GM23248 (cell line): ENCODE measurements around the gene GATAD2A. TPM values are rescaled to one million over a fixed set of nuclear protein-coding genes. Genes with fewer than 3 reads are reported as not detected.

Experiments
- DNase-seq: peaks from one replicate; pipeline ENCODE4 v3.0.0-alpha.2; 2015
- H2AFZ ChIP-seq: fragments of 200-600 bp; sonication (generic); 2 replicates; pipeline ENCODE4 v1.6.1; 2016; ENCODE audit warnings: antibody characterized with exemption
- H3F3A ChIP-seq: fragments of 200-600 bp; sonication (generic); 2 replicates; pipeline ENCODE4 v1.6.1; 2016; ENCODE audit warnings: mild to moderate bottlenecking, antibody characterized with exemption, mixed run types; ENCODE audit not compliant: insufficient read depth
- H3K27ac ChIP-seq: fragments of 200-600 bp; sonication (generic); 2 replicates; pipeline ENCODE4 v1.5.1; 2016; ENCODE audit warnings: mild to moderate bottlenecking
- H3K27me3 ChIP-seq: fragments of 200-600 bp; sonication (generic); replicated peaks from 2 replicates; pipeline ENCODE4 v1.6.1; 2016; ENCODE audit warnings: mild to moderate bottlenecking; ENCODE audit not compliant: insufficient read depth
- H3K36me3 ChIP-seq: fragments of 200-600 bp; sonication (generic); 2 replicates; pipeline ENCODE4 v1.6.1; 2016; ENCODE audit warnings: low read depth, mild to moderate bottlenecking
- H3K4me1 ChIP-seq: fragments of 200-600 bp; sonication (generic); 2 replicates; pipeline ENCODE4 v1.6.1; 2016; ENCODE audit warnings: mild to moderate bottlenecking; ENCODE audit not compliant: insufficient read depth
- H3K4me2 ChIP-seq: fragments of 200-600 bp; sonication (generic); one replicate; pipeline ENCODE4 v1.6.1; 2016; ENCODE audit warnings: mild to moderate bottlenecking; ENCODE audit not compliant: unreplicated experiment
- H3K4me3 ChIP-seq: fragments of 200-600 bp; sonication (generic); 2 replicates; pipeline ENCODE4 v1.5.1; 2016; ENCODE audit warnings: mild to moderate bottlenecking
- H3K79me2 ChIP-seq: fragments of 200-600 bp; sonication (generic); 2 replicates; pipeline ENCODE4 v1.6.1; 2016; ENCODE audit warnings: mild to moderate bottlenecking; ENCODE audit not compliant: insufficient read depth
- H3K9ac ChIP-seq: fragments of 200-600 bp; sonication (generic); 2 replicates; pipeline ENCODE4 v1.6.1; 2016; ENCODE audit warnings: mild to moderate bottlenecking
- H3K9me2 ChIP-seq: fragments of 200-600 bp; sonication (generic); 2 replicates; pipeline ENCODE4 v1.6.1; 2016; ENCODE audit warnings: mixed run types, mild to moderate bottlenecking, moderate library complexity; ENCODE audit not compliant: insufficient read depth
- H3K9me3 ChIP-seq: fragments of 200-600 bp; sonication (generic); one replicate; pipeline ENCODE4 v1.6.1; 2017; ENCODE audit warnings: low read depth
- H4K20me1 ChIP-seq: fragments of 200-600 bp; sonication (generic); 2 replicates; pipeline ENCODE4 v1.6.0; 2016; ENCODE audit not compliant: insufficient read depth
- EZH2 ChIP-seq: fragments of 200-600 bp; sonication (generic); IDR thresholded peaks from 2 replicates; pipeline ENCODE4 v1.6.1; 2018; ENCODE audit warnings: antibody characterized with exemption, mild to moderate bottlenecking; ENCODE audit not compliant: insufficient read depth, poor library complexity, severe bottlenecking
- EZH2phosphoT487 ChIP-seq: fragments of 200-600 bp; sonication (generic); IDR thresholded peaks from 2 replicates; pipeline ENCODE4 v1.6.1; 2018; ENCODE audit warnings: antibody characterized with exemption, moderate library complexity, mild to moderate bottlenecking, low read depth; ENCODE audit not compliant: insufficient read depth
- WGBS, 2 experiments: methylation state at CpG; one replicate each; pipeline ENCODE4 v1.1.6; 2015 to 2017; ENCODE audit warnings: low lambda C conversion rate in 2 of 2, low coverage in 1 of 2; ENCODE audit errors: missing lambda C conversion rate in 2 of 2; 5-methylcytosine and 5-hydroxymethylcytosine counted together
- in situ Hi-C: fragments of 300-500 bp; cut with MboI; formaldehyde crosslinking; loops from 2 replicates; pipeline ENCODE4 v1.15.0; 2020
- polyA plus RNA-seq: library from polyadenylated mRNA; unstranded; fragments of >200 nt; fragmentation: Nextera tagmentation; extraction: Ambion mirVana; gene quantifications from 2 replicates; pipeline ENCODE4 v1.2.1, GENCODE V29; 2016
- total RNA-seq: library from RNA; depleted of rRNA; stranded (reverse); fragments of >200 nt; shearing (Covaris generic); gene quantifications from 2 replicates; pipeline ENCODE4 v1.2.3, GENCODE V29; 2014

The GATAD2A gene
- total and polyA plus RNA-seq, 2 experiments from 2014 or later, result 15.4 to 52.1 TPM

DNA sequence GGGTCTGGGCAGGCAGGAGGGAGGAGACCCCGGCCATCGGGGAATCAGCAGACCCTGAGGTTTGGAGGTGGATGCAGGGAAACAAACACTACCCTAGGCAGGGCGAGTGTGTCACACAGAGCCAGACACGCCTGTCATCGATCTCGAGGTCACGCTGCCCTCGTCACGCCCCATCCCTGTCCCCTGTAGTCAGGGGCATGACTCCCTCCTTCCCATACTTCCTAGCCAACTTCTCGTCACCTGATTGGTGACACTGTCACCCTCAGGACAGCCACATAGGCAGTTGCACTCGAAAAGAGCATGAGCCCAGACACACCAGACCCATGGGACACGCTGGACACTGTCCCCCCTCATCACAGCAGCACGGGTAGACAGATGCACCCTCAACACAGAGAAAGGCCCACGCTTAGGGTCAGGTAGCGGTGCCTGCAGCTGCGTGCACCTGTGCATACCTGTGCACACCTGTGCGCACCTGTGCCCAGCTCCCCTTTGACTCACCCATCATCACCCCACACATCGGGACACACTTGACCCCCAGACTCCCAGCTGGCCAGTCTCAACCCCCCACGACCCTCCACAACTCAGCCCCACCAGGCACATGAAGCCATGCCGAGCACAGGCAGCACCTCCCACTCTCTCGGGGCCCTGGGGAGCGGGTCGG lies 144.5 kb downstream of the GATAD2A start:
- no peaks in the 10 kb centered on the region for H4K20me1 ChIP-seq
- H3K4me2 ChIP-seq, result no peak overlapping the region
- H3K9me2 ChIP-seq, result no peaks in the 10 kb centered on the region
- no peak overlapping the region for H3K4me3 ChIP-seq
- no peaks in the 10 kb centered on the region for H3K27me3 ChIP-seq
- TF ChIP-seq EZH2phosphoT487 (no peak), EZH2 (no peak)
- no peaks in the 10 kb centered on the region for H3K79me2 ChIP-seq
- no peaks in the 10 kb centered on the region for H3F3A ChIP-seq
- no peak overlapping the region for H3K9ac ChIP-seq
- no peaks in the 10 kb centered on the region for H3K36me3 ChIP-seq
- 62 to 63% methylated on average over 22 to 23 of the region's 23 CpGs for WGBS, 2 experiments
- no peak for DNase-seq
- no peak overlapping the region for H2AFZ ChIP-seq
- in situ Hi-C loops, result loop anchor here (25.0 kb wide), 2 partner anchors 387 to 687 kb away; no protein-coding TSS in a partner anchor
- H3K9me3 ChIP-seq, result no peaks in the 10 kb centered on the region
- no peak overlapping the region for H3K27ac ChIP-seq
- no peaks in the 10 kb centered on the region for H3K4me1 ChIP-seq

DNA sequence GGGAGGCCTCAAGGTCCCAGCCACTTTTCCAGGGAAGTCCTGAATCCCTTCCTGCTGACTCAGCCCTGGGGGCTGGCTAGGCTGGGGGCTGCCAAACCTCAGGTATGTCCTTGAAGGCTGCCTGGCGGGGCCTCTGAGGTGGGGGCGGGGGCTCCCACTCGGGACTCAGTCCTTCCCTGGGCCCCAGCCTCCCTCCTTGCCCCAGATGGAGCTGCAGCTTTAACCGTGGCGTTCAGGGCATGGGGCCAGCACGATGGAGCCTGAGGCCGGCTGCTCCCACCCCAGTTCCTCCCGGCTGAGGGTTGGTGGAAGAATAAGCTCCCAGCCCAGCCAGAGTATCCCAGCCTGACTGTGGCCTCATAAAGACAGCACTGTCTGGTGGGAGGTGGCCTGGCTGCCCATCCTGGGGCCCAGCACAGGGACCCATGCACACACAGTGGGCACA lies 145.0 kb downstream of the GATAD2A start:
- no peaks in the 10 kb centered on the region for H3K79me2 ChIP-seq
- 8 to 26% methylated on average over 6 to 8 of the region's 8 CpGs for WGBS, 2 experiments
- H3K4me3 ChIP-seq, result no peak overlapping the region
- H3K27me3 ChIP-seq, result no peaks in the 10 kb centered on the region
- no peak overlapping the region for H2AFZ ChIP-seq
- no peaks in the 10 kb centered on the region for H3K9me3 ChIP-seq
- peak; percentile 52 for DNase-seq
- no peak overlapping the region for H3K4me2 ChIP-seq
- TF ChIP-seq EZH2phosphoT487 (no peak), EZH2 (no peak)
- H3K4me1 ChIP-seq, result no peaks in the 10 kb centered on the region
- H3K9me2 ChIP-seq, result no peaks in the 10 kb centered on the region
- in situ Hi-C loops, result no loop called here
- no peaks in the 10 kb centered on the region for H3F3A ChIP-seq
- H4K20me1 ChIP-seq, result no peaks in the 10 kb centered on the region
- no peaks in the 10 kb centered on the region for H3K36me3 ChIP-seq
- no peak overlapping the region for H3K27ac ChIP-seq
- no peak overlapping the region for H3K9ac ChIP-seq

DNA sequence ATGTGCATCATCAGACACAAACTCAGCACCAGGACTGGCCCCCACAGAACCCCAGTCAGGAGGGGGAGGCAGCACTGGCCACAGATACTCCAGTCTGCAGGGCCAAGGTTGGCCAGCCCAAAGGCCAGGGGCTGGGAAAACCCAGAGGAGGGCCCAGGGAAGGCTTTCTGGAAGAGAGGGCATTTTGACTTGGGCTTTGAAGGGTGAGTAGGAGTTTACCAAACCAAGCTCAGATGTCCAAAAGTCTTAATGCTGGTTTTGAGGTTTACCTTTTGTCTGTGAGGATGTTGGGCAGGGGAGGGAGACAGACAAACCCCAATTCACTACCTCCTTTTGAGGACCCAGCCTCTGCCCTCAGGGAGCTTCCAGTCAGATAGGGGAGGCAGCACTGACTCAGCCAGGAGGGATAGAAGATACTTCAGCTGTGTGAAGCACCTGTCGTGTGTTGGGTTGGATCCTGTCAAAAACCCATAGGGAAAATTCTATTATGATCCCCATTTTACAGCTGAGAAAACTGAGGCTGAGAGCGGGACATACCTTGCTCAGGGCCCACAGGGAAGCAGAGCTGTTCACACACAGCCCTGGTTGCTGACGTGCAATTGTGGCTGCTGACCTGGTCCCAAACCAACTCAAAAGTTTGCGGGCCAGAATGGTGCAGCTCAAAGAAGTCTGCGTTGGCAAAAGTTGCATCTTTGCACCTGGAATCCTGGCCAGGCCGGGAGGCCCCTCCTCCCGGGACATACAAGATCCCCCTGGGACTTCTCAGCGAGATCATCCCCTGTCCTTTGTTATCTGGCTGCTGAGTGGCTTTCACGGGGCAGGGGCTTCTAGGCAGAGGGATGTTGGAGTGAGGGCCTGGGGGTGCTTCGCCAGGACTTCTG lies 145.7 kb downstream of the GATAD2A start:
- Histone ChIP-seq H3F3A (no peaks in the 10 kb centered on the region), H3K9me3 (no peaks in the 10 kb centered on the region), H2AFZ (no peak overlapping the region), H3K4me1 (no peaks in the 10 kb centered on the region), H3K4me2 (no peak overlapping the region), H3K27ac (no peak overlapping the region), H4K20me1 (no peaks in the 10 kb centered on the region), H3K9ac (no peak overlapping the region), H3K4me3 (no peak overlapping the region), H3K79me2 (no peaks in the 10 kb centered on the region), H3K36me3 (no peaks in the 10 kb centered on the region), H3K27me3 (no peaks in the 10 kb centered on the region), H3K9me2 (no peaks in the 10 kb centered on the region)
- TF ChIP-seq EZH2 (no peak), EZH2phosphoT487 (no peak)
- in situ Hi-C loops, result no loop called here
- 77 to 78% methylated on average over 10 of the region's 10 CpGs for WGBS, 2 experiments
- DNase-seq, result no peak

DNA sequence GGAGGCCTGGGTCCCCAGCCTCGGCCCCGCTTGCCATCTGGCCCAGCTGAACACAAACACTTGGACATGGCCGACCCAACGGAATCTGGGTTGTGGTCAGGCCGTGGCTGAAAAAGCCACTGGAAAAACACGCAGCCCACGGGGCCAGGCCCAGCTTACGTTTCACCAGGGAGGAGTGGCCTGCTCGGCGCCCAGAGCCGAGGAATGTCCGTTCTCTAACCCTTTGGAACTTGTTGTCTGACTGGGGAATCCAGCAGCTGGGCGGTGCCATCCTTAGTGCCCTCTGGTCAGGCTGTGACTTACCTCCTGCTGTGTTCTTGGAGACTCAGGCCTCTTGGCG lies 146.3 kb downstream of the GATAD2A start:
- H3K4me3 ChIP-seq, result no peak overlapping the region
- in situ Hi-C loops, result no loop called here
- no peaks in the 10 kb centered on the region for H3F3A ChIP-seq
- TF ChIP-seq EZH2phosphoT487 (no peak), EZH2 (no peak)
- no peaks in the 10 kb centered on the region for H3K9me2 ChIP-seq
- no peaks in the 10 kb centered on the region for H3K27me3 ChIP-seq
- H3K4me2 ChIP-seq, result no peak overlapping the region
- 84 to 86% methylated on average over 14 of the region's 14 CpGs for WGBS, 2 experiments
- H2AFZ ChIP-seq, result no peak overlapping the region
- no peak overlapping the region for H3K27ac ChIP-seq
- H3K79me2 ChIP-seq, result no peaks in the 10 kb centered on the region
- H3K9me3 ChIP-seq, result no peaks in the 10 kb centered on the region
- H3K4me1 ChIP-seq, result no peaks in the 10 kb centered on the region
- no peak for DNase-seq
- H3K9ac ChIP-seq, result no peak overlapping the region
- no peaks in the 10 kb centered on the region for H3K36me3 ChIP-seq
- H4K20me1 ChIP-seq, result no peaks in the 10 kb centered on the region
